ENCODE results near the gene L1CAM.

The L1CAM gene, protein sequence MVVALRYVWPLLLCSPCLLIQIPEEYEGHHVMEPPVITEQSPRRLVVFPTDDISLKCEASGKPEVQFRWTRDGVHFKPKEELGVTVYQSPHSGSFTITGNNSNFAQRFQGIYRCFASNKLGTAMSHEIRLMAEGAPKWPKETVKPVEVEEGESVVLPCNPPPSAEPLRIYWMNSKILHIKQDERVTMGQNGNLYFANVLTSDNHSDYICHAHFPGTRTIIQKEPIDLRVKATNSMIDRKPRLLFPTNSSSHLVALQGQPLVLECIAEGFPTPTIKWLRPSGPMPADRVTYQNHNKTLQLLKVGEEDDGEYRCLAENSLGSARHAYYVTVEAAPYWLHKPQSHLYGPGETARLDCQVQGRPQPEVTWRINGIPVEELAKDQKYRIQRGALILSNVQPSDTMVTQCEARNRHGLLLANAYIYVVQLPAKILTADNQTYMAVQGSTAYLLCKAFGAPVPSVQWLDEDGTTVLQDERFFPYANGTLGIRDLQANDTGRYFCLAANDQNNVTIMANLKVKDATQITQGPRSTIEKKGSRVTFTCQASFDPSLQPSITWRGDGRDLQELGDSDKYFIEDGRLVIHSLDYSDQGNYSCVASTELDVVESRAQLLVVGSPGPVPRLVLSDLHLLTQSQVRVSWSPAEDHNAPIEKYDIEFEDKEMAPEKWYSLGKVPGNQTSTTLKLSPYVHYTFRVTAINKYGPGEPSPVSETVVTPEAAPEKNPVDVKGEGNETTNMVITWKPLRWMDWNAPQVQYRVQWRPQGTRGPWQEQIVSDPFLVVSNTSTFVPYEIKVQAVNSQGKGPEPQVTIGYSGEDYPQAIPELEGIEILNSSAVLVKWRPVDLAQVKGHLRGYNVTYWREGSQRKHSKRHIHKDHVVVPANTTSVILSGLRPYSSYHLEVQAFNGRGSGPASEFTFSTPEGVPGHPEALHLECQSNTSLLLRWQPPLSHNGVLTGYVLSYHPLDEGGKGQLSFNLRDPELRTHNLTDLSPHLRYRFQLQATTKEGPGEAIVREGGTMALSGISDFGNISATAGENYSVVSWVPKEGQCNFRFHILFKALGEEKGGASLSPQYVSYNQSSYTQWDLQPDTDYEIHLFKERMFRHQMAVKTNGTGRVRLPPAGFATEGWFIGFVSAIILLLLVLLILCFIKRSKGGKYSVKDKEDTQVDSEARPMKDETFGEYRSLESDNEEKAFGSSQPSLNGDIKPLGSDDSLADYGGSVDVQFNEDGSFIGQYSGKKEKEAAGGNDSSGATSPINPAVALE

DNA sequence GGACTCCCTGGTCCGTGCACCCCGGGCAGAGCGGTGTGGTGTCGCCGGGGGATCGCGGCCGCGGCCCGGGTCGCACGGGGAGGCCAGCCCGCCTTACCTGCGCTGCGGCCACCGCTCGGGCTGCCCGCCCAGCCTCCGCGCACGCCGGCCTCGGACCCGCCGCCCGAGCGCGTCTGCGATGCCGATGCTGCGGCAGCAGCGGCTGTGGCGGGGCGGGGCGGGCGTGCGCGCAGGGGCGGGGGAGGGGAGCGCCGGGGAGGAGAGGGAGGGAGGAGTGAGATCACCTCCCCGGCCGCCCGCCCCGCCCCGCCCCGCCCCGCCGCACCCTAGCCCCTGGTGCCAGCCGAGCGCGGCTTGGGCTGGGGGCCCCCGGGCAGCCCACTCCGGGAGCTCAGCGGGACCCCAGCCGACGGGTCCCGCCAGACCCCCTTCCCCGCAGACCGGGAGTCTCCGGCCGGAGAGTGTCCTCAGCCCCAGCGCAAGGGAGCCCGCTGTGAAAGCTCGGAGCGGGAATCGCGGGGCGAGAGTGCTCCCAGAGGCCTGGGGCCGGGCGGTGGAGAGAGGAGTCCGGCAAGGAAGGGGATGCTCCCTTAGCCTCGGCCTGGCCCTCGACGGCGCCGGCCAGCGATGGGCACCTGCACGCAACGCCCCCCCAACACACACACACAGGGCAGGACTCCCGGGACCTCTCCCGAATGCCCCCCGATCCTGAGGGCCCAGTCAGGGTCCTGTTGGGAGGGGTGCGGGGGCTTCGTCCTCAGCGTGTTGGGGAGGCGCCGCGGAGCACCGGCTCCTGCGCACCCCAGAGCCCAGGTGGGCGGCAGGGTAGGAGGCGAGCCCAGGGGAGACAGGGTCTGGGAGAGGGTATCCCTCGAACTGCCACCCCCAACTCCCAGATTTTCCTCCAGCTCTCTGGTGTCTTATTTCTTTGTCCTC is at the start of gene L1CAM:
Gene L1CAM, minus strand, starts transcription at position 206 of the 936 bp plus-strand sequence. CDS start 10,337 bp downstream, outside the sequence.
- no peak for DNase-seq

GRCh38 chrX:153935326-153935851 is 49.4 kb upstream of the L1CAM start:
- DNase-seq: no peak

GRCh38 chrX:153934762-153935325 is 48.9 kb upstream of the L1CAM start, which contains the start of gene NAA10:
Gene NAA10, minus strand, starts transcription at chrX:153935037. Its CDS starts 133 bp downstream, at chrX:153934904.
- DNase-seq: peak; percentile 67

DNA sequence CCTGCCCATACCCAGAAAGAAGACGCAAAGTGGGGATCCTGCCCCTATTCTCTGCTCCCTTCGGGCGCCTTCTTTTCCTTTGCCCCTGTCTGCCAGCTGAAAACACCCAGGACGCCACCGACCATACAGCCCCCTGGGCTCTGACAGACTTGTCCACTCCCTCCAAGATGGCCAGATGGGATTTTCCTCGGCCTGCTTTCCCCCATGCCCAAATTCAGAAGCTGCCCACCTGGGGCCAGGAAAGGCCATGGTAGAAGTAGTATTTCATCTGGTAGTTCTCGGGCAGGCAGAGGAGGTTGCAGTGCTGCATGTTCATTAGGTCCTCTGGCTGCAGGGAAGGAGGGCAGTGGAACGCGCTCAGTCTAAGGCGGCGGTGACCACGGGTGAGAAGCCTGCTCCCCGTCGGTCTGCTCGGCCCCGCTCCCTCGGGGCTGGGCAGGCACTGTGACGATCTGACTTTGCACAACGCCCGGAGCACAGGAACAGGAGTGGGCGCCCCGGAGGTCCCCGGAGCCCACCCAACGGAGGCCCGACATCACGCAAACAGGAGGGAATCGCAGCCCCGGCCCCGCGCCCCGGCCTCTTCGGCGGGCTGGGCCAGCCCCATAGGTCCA is 48.3 kb upstream of the L1CAM start:
- no peak for DNase-seq

GRCh38 chrX:153933748-153934147 is 47.8 kb upstream of the L1CAM start:
- DNase-seq: peak; percentile 26

DNA sequence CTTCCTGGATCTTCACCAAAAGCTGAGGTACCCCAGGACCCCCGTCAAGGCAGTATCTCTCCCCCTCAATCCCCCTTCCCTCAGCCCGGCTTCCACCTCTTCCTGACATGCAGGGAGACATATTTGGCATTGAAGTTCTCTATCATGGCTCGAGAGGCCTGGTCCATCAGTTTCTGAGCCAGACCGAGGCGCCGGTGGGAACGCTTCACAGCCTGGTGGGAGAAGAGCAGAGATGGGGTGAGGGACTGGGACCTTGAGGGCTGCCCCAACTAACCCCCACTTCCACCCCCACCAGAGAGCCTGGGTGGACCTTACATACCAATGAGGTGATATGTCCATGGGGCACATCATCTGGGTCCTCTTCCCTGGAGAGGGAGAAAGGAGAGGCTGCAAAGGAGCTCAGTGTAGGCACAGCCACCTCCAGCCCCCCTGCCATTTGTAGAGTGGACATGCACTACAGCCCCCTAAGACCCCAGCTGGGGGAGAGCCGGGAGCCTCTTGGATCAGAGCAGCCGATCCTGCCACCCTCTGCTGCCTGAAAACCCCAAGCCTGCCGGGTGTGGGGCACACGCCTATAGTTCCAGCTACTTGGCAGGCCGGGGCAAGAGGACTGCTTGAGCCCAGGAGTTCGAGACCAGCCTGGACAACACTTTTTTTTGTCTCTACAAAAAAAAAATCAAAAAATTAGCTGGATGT is 46.4 kb upstream of the L1CAM start:
- DNase-seq: no peak

DNA sequence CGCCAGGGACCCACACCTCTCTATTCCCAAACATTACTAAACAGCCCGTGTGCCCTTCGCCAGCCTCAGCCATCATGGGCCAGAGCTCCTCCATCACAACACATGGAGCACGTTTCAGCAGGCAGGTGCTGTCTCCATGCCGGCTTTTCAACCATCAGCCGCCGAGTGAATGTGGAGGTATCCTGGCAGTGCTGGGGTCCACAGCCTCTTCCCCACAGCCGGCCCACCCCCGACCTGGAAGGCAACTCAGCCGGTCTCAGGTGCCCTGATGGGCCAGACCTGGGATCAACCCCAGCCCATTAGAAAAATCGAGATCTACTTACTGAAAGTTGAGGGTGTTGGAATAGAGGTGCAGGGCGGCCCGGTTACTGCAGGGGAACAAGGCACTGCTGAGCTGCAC is 45.8 kb upstream of the L1CAM start:
- no peak for DNase-seq

- DNase-seq: no peak
These were observed 45.2 kb upstream of the L1CAM start for GRCh38 chrX:153931151-153931550.

DNA sequence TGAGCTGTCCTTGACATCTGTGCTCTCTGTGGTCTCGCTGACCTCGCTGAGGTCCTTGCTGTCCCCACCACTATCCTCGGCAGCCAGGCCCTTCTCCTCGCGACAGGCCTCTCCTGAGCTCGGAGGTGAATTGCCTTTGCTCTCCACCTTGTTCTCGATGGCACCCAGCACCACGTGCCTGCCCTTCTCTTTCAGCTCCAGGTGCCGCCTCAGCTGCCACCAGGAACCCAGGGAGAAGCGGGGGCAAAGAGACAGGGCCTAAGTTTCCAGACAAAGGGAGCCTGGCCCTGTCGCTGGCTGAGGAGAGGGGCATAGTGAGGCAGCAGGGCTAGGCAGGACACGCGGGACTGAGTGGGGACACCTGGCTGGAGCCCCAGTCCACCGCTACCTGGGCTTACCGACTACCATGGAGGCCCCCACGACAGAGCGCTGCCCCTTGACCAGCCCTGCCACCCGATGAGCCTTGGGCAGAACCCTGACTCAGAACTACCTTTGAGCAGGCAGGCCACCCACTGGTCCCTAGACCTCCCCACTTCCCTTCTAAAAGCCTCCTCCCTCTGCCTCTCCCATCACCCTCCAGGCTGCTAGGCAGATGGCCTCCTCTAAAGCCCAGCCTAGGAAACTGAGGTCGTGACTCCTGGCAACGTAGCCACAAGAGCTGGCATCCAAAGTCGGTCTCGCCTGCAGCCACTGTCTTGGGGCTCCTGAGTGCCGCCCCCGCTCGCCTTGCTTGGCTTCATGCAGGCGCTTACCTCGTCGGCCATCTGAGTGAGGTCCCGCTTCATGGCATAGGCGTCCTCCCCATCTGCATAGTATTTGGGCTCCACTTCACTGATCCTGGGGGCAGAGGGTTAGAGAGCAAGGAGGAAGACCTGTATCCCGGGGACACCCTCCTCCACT is 44.3 kb upstream of the L1CAM start:
- no peak for DNase-seq

- no peak for DNase-seq
These were observed 43.6 kb upstream of the L1CAM start for GRCh38 chrX:153929576-153929975.

DNA sequence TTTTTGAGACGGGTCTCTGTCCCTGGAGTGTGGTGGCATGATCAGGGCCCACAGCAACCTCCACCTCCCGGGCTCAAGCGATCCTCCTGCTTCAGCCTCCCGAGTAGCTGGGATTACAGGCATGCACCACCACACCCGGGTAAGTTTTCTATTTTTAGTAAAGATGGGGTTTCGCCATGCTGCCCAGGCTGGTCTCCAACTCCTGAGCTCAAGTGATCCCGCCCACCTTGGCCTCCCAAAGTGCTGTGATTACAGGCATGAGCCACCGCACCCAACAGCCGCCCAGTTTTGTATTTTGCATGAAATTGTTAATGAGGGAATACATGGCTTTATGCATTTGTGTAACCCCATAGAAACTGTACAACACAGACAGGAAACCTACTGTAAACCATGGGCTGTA is 42.9 kb upstream of the L1CAM start:
- DNase-seq: no peak

DNA sequence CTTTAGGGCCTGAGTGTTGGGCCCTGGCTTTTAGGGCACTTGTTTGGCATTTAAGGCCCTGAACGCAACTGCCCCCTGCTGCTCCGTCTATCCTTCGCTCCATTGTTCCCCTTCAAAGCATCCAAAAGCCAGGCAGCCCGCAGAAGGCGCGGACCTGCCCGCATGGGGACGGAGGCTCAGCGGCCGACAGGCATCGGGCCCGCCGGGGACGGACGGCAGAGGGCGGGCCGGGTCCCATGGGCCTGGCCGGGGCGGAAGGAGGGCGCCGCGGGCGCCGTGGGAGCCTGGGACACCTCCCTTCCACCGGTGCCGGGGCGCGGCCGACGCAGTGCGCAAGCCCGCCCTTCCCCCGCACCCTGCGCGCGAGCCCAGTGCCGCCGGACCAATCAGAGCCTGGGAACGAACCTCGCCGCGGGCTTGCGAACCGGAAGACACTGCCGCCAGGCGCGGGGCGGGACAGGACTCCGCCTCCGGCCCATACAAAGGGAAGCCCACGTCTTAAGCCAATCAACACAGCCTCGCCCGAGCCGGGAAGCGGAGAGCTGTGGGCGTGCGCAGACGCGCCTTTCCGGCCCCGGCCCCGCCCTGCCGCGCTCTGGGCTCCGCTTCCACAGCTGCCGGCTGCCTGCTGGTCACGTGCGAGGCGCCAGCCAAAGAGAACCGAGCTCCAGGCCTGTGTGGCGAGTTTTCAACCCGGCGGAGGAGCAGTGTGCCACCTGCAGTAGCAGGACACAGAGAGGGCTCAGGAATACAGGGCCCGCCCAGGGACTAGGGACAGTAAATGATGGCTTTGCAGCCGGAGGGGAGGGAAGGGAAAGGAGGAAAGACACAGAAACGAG is 42.2 kb upstream of the L1CAM start:
- peak; percentile 97 for DNase-seq

DNA sequence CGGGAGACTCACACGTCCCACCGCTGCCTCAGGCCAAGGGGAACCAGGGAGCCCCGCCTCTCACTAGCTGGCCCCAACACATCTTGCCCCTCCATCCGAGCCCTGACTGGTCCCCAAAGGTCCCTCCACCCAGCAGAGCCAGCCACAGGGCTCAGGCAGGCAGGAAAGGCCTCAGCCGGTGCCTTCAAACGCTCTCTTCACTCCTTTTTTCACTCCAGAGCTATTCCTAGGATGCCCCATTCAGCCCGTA is 41.6 kb upstream of the L1CAM start:
- DNase-seq: no peak

GRCh38 chrX:153926858-153927671 is 41.1 kb upstream of the L1CAM start:
- DNase-seq: peak; percentile 30

DNA sequence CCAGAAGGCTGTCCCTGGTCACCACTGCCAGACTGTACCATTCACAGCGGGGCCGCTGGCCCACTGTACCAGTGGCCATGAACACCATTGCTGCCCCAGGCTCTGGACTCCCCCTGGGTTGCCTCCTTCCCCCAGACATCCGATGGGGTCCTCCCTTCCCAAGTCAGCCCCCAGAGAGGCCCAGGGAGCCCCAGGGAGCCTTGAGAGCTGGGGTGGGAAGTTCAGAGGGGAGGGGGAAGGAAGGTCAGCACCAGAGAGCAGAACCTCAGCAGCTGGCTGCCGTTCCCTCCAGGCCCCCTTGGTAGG is 40.5 kb upstream of the L1CAM start:
- DNase-seq: no peak

DNA sequence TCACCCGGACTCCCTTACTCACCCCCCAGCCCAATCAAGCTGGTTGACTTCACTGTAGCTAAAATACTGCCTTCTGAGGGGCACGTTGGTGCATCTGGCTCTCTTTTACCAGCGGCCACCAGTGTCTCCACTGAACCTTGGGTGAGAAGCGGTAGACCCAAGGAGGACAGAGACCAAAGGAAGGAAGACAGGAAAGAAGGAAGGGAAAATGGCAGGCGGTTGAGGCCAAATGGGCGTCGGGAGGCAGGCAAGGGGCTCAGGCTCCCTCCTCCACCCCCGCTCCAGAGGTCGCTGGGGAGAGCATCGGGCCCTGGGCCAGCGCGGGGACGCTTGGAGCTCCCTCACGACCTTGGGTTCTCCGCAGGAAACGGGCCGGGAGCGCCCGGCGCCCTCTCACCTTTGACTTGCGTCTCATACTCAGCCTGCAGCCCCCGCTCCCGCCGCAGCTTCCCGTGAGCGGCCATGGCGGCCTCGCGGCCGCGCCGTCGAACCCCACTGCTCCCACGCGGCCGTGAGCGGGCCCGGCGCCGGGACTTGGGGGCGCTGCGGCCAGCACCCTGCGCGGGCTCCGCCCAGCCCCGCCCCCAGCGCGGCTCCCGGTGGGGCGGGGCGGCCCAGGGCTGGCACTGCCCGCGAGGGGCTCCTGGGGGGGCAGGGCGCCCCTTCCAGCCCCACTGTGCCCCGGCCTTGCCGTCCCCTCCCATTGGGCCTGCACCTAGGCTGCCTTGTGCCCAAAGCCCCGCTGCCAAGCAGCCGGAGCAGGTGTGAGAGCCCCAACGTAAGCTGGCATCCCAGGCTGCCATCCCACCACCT is 40.0 kb upstream of the L1CAM start, which contains the start of gene ARHGAP4:
Gene ARHGAP4, minus strand, starts transcription at position 526 of the 813 bp plus-strand sequence. Its CDS starts 62 bp downstream, at position 464.
- no peak for DNase-seq

DNA sequence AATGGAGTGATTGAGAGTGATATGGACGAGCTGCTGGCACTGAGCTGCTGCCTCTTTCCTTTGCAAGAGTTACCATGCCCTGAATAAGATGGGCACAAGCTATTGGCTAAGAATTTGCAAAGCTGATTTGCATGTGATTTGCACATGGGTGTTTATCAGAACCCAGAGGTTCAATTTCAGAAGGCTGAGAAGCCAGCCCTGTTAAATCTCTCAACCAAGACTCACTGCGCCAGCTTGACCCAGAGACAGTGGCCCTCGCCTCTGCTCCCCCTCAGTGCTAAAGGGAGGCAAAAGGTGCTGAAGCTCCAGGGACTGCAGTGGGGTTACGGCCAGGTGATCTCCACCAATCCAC is 39.4 kb upstream of the L1CAM start:
- DNase-seq: no peak

Measured in fibroblast of skin of right quadriceps (primary cell).